H9 (cell line): ENCODE results near the gene LINGO4. TPM values are rescaled to one million over a fixed set of nuclear protein-coding genes. Genes with fewer than 3 reads are reported as not detected.

ENCODE experiments used
- DNase-seq: peaks from one replicate; pipeline ENCODE4 v3.0.0-alpha.2; 2017
- H2AFZ ChIP-seq: one replicate; pipeline ENCODE4 v1.6.1; 2013; ENCODE audit warnings: mild to moderate bottlenecking, low read length, control low read depth, moderate library complexity
- H2AK5ac ChIP-seq: 2 replicates; pipeline ENCODE4 v1.6.1; 2013; ENCODE audit warnings: low read length, control low read depth, mixed read lengths; ENCODE audit not compliant: insufficient read length
- H2BK120ac ChIP-seq: one replicate; pipeline ENCODE4 v1.6.1; 2013; ENCODE audit warnings: low read depth, mild to moderate bottlenecking, low read length, control low read depth, inconsistent platforms; ENCODE audit not compliant: poor library complexity, severe bottlenecking
- H2BK12ac ChIP-seq: 2 replicates; pipeline ENCODE4 v1.6.1; 2013; ENCODE audit warnings: low read length, control low read depth, mixed read lengths, low read depth; ENCODE audit not compliant: insufficient read length
- H2BK15ac ChIP-seq: 2 replicates; pipeline ENCODE4 v1.6.1; 2013; ENCODE audit warnings: low read depth, low read length, control low read depth
- H2BK20ac ChIP-seq: one replicate; pipeline ENCODE4 v1.6.1; 2013; ENCODE audit warnings: low read depth, mild to moderate bottlenecking, low read length, control low read depth, inconsistent platforms; ENCODE audit not compliant: poor library complexity, severe bottlenecking
- H2BK5ac ChIP-seq: 2 replicates; pipeline ENCODE4 v1.6.1; 2013; ENCODE audit warnings: low read length, control low read depth, mixed read lengths; ENCODE audit not compliant: insufficient read length
- H3K14ac ChIP-seq: 2 replicates; pipeline ENCODE4 v1.6.1; 2013; ENCODE audit warnings: low read length, control low read depth; ENCODE audit not compliant: insufficient read depth
- H3K18ac ChIP-seq: 2 replicates; pipeline ENCODE4 v1.6.1; 2013; ENCODE audit warnings: low read depth, mild to moderate bottlenecking, mixed read lengths, low read length, control low read depth; ENCODE audit not compliant: insufficient read length
- H3K23ac ChIP-seq: 2 replicates; pipeline ENCODE4 v1.6.1; 2013; ENCODE audit warnings: low read length, control low read depth, mixed read lengths, low read depth; ENCODE audit not compliant: insufficient read length
- H3K23me2 ChIP-seq: 2 replicates; pipeline ENCODE4 v1.6.1; 2013; ENCODE audit warnings: low read depth, mild to moderate bottlenecking, mixed read lengths, low read length, control low read depth; ENCODE audit not compliant: insufficient read length, poor library complexity, severe bottlenecking
- H3K27ac ChIP-seq: 2 replicates; pipeline ENCODE4 v1.5.1; 2013; ENCODE audit warnings: low read length, control low read depth, mixed read lengths, low read depth; ENCODE audit not compliant: insufficient read length
- H3K27me3 ChIP-seq: 2 replicates; pipeline ENCODE4 v1.6.1; 2013; ENCODE audit warnings: low read length, control low read depth, inconsistent platforms; ENCODE audit not compliant: insufficient read depth
- H3K4ac ChIP-seq: 2 replicates; pipeline ENCODE4 v1.6.1; 2013; ENCODE audit warnings: low read depth, mild to moderate bottlenecking, control low read depth, inconsistent platforms, low read length, moderate library complexity
- H3K4me1 ChIP-seq: 2 replicates; pipeline ENCODE4 v1.6.1; 2013; ENCODE audit warnings: low read length, control low read depth, inconsistent platforms; ENCODE audit not compliant: insufficient read depth
- H3K4me2 ChIP-seq: 2 replicates; pipeline ENCODE4 v1.6.1; 2013; ENCODE audit warnings: low read length, control low read depth, mixed read lengths; ENCODE audit not compliant: insufficient read length, insufficient read depth
- H3K56ac ChIP-seq: 2 replicates; pipeline ENCODE4 v1.6.1; 2013; ENCODE audit warnings: low read depth, mild to moderate bottlenecking, mixed read lengths, low read length, control low read depth; ENCODE audit not compliant: insufficient read length
- H3K79me1 ChIP-seq: 2 replicates; pipeline ENCODE4 v1.6.1; 2013; ENCODE audit warnings: low read depth, mild to moderate bottlenecking, moderate library complexity, low read length, control low read depth, inconsistent platforms; ENCODE audit not compliant: insufficient read depth, poor library complexity, severe bottlenecking
- H3K79me2 ChIP-seq: 2 replicates; pipeline ENCODE4 v1.6.1; 2013; ENCODE audit warnings: low read length, control low read depth, inconsistent platforms; ENCODE audit not compliant: insufficient read depth
- H3K9ac ChIP-seq: 2 replicates; pipeline ENCODE4 v1.6.1; 2013; ENCODE audit warnings: low read length, control low read depth, mixed read lengths; ENCODE audit not compliant: insufficient read length; ENCODE audit errors: extremely low read depth
- H3K9me3 ChIP-seq: one replicate; pipeline ENCODE4 v1.6.1; 2013; ENCODE audit warnings: low read depth, low read length, inconsistent platforms; ENCODE audit not compliant: control insufficient read depth
- H3T11ph ChIP-seq: one replicate; pipeline ENCODE4 v1.6.1; 2013; ENCODE audit warnings: mild to moderate bottlenecking, low read length, control low read depth, inconsistent platforms
- H4K20me1 ChIP-seq: one replicate; pipeline ENCODE4 v1.6.1; 2013; ENCODE audit not compliant: control insufficient read depth, insufficient read length, insufficient read depth
- H4K5ac ChIP-seq: 2 replicates; pipeline ENCODE4 v1.6.1; 2013; ENCODE audit warnings: low read depth, mild to moderate bottlenecking, mixed read lengths, low read length, control low read depth; ENCODE audit not compliant: insufficient read length
- H4K8ac ChIP-seq: replicated peaks from 2 replicates; pipeline ENCODE4 v1.6.1; 2013; ENCODE audit warnings: low read length, control low read depth, mixed read lengths, low read depth; ENCODE audit not compliant: insufficient read length
- H4K91ac ChIP-seq: 2 replicates; pipeline ENCODE4 v1.6.1; 2013; ENCODE audit warnings: low read depth, mild to moderate bottlenecking, moderate library complexity, mixed read lengths, low read length, control low read depth; ENCODE audit not compliant: insufficient read length
- H3K27ac Mint-ChIP-seq, 3 experiments: 2 replicates in 2 of 3; 3 replicates in 1 of 3; pipeline ENCODE4 v1.8.0; 2020 to 2021; ENCODE audit warnings: mixed read lengths in 3 of 3, mild to moderate bottlenecking in 1 of 3, moderate library complexity in 1 of 3
- H3K27me3 Mint-ChIP-seq: 2 replicates; pipeline ENCODE4 v1.8.0; 2021; ENCODE audit warnings: low read depth, mild to moderate bottlenecking, moderate library complexity, mixed read lengths
- H3K36me3 Mint-ChIP-seq, 3 experiments: 2 replicates in 2 of 3; 3 replicates in 1 of 3; pipeline ENCODE4 v1.8.0; 2020 to 2021; ENCODE audit warnings: low read depth in 3 of 3, mixed read lengths in 3 of 3; ENCODE audit not compliant: insufficient read depth in 1 of 3
- H3K4me1 Mint-ChIP-seq, 2 experiments: 2 replicates each; pipeline ENCODE4 v1.8.0; 2020; ENCODE audit warnings: mixed read lengths in 2 of 2
- H3K4me3 Mint-ChIP-seq, 2 experiments: 2 replicates in 1 of 2; 3 replicates in 1 of 2; pipeline ENCODE4 v1.8.0; 2020 to 2021; ENCODE audit warnings: mild to moderate bottlenecking in 2 of 2, mixed read lengths in 2 of 2, moderate library complexity in 1 of 2
- H3K9me3 Mint-ChIP-seq, 2 experiments: 2 replicates in 1 of 2; 3 replicates in 1 of 2; pipeline ENCODE4 v1.8.0; 2020; ENCODE audit warnings: mild to moderate bottlenecking in 2 of 2, mixed read lengths in 2 of 2, moderate library complexity in 1 of 2
- WGBS: extraction: QIAGEN DNeasy Blood & Tissue Kit; methylation state at CpG from one replicate; pipeline ENCODE4 v1.1.7; 2013; ENCODE audit warnings: missing lambda C conversion rate, low lambda C conversion rate, mixed read lengths; ENCODE audit not compliant: insufficient read length; ENCODE audit errors: extremely low coverage; 5-methylcytosine and 5-hydroxymethylcytosine counted together
- total RNA-seq: library from RNA; stranded (reverse); gene quantifications from 2 replicates; pipeline ENCODE4 v1.2.1, GENCODE V29; 2021
- TF ChIP-seq, protein P1 (sequence below): fragments of 200-600 bp; sonication (generic); conservative IDR thresholded peaks from 3 replicates; pipeline ENCODE4 v1.8.0; 2021; ENCODE audit warnings: antibody characterized with exemption, mild to moderate bottlenecking

The LINGO4 gene
- total RNA-seq, 1 experiment from 2014 or later = not detected

DNA sequence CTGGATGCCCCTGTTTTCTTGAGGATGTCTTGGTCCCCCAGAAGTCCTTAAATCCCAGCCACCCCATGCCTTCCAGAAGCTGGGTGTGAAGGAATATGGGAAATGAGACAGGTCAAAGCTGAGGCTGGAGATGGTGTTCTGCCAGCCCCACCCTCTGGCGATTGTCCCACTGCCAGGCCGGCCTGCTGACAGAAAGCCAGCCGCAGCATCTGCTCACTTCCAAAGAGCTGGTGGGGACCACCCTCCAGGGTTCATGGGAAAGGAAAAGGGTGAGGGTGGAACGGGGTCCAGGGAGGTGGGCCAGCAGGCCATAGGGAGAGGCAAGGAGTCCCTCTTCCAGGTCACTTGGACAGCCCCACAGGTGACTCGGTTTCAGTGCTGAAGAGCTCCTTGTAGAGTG lies 1.9 kb upstream of the LINGO4 start:
- Mint-ChIP-seq H3K4me1 (peaks cover 16 to 20% of the 10 kb centered on the region in 2 experiments), H3K27me3 (peaks cover 8% of the 10 kb centered on the region), H3K36me3 (no peaks in the 10 kb centered on the region), H3K4me3 (no peak overlapping the region), H3K9me3 (no peaks in the 10 kb centered on the region), H3K27ac (no peak overlapping the region)
- H3K18ac ChIP-seq = no peak overlapping the region
- H2BK12ac ChIP-seq = no peak overlapping the region
- H3K14ac ChIP-seq = no peak overlapping the region
- H2BK20ac ChIP-seq = no peak overlapping the region
- H2BK5ac ChIP-seq = no peak overlapping the region
- no peak for DNase-seq
- no peak overlapping the region for H2BK120ac ChIP-seq
- TF ChIP-seq, protein P1, sequence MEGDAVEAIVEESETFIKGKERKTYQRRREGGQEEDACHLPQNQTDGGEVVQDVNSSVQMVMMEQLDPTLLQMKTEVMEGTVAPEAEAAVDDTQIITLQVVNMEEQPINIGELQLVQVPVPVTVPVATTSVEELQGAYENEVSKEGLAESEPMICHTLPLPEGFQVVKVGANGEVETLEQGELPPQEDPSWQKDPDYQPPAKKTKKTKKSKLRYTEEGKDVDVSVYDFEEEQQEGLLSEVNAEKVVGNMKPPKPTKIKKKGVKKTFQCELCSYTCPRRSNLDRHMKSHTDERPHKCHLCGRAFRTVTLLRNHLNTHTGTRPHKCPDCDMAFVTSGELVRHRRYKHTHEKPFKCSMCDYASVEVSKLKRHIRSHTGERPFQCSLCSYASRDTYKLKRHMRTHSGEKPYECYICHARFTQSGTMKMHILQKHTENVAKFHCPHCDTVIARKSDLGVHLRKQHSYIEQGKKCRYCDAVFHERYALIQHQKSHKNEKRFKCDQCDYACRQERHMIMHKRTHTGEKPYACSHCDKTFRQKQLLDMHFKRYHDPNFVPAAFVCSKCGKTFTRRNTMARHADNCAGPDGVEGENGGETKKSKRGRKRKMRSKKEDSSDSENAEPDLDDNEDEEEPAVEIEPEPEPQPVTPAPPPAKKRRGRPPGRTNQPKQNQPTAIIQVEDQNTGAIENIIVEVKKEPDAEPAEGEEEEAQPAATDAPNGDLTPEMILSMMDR = no peak
- no peak overlapping the region for H2BK15ac ChIP-seq
- no peaks in the 10 kb centered on the region for H4K20me1 ChIP-seq
- H4K5ac ChIP-seq = no peak overlapping the region
- WGBS = no CpG with 5 or more reads among the region's 5 CpGs
- H3K4me1 ChIP-seq = no peaks in the 10 kb centered on the region; the same call in 1 of the 2 replicates
- H2AFZ ChIP-seq = no peak overlapping the region
- no peak overlapping the region for H3K4ac ChIP-seq
- no peak overlapping the region for H3K27ac ChIP-seq
- no peaks in the 10 kb centered on the region for H3K9me3 ChIP-seq
- no peak overlapping the region for H3T11ph ChIP-seq
- no peak overlapping the region for H3K23ac ChIP-seq
- no peak overlapping the region for H3K56ac ChIP-seq
- H2AK5ac ChIP-seq = no peak overlapping the region
- no peak overlapping the region for H3K4me2 ChIP-seq
- no peak overlapping the region for H3K9ac ChIP-seq
- H4K8ac ChIP-seq = no peak overlapping the region
- H3K79me1 ChIP-seq = no peaks in the 10 kb centered on the region
- H3K23me2 ChIP-seq = no peaks in the 10 kb centered on the region
- no peak overlapping the region for H4K91ac ChIP-seq
- no peaks in the 10 kb centered on the region for H3K79me2 ChIP-seq
- H3K27me3 ChIP-seq = 0 out of 2 replicates have a peak, but pooled peaks cover 2% of the 10 kb centered on the region
